ENCODE measurements around the gene KANK2.

DNA sequence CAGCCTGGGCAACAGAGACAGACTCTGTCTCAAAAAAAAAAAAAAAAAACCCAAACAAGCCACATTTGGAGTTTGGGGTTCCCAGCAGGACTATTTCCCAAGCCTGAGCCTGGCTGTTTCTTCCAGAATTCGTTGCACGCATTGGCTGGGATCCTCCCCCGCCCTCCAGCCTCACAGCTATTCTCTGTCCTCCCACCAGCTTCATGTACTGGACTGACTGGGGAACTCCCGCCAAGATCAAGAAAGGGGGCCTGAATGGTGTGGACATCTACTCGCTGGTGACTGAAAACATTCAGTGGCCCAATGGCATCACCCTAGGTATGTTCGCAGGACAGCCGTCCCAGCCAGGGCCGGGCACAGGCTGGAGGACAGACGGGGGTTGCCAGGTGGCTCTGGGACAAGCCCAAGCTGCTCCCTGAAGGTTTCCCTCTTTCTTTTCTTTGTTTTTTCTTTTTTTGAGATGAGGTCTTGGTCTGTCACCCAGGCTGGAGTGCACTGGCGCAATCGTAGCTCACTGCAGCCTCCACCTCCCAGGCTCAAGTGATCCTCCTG is 81.4 kb downstream of the KANK2 start:
- no peak for TF ChIP-seq CTCF (IDR thresholded peaks at IDR 0.05; ENCODE audit: borderline replicate concordance, extremely low read depth, low read length, poor library complexity, severe bottlenecking)
- no peak for TF ChIP-seq EZH2 (IDR thresholded peaks at IDR 0.05; ENCODE audit: borderline replicate concordance, low read depth, low read length, severe bottlenecking)
